ENCODE data around the gene NOSTRIN. TPM values are rescaled to one million over a fixed set of nuclear protein-coding genes. Genes with fewer than 3 reads are reported as not detected.

The NOSTRIN gene
- total and polyA plus RNA-seq, 9 donors: 10.0 to 29.8 (median 20.0) TPM

GRCh38 chr2:168894101-168894500, 91.7 kb downstream of the NOSTRIN start:
- DNase-seq: no peak
- H3K4me3 ChIP-seq: no peak overlapping the region
- intact Hi-C loops (cut with DNase I): no loop called here
- no peaks in the 10 kb centered on the region for H3K9me3 ChIP-seq
- H3K4me1 ChIP-seq (ENCODE audit: insufficient read depth): no peaks in the 10 kb centered on the region
- 81 to 100% (median 89%) methylated on average over 1 of the region's 1 CpG for WGBS, 3 donors
- H3K27ac ChIP-seq: no peak overlapping the region
- no peaks in the 10 kb centered on the region for H3K36me3 ChIP-seq
- no peaks in the 10 kb centered on the region for H3K27me3 ChIP-seq
- TF ChIP-seq EP300 (IDR thresholded peaks at IDR 0.05) (no peak), POLR2A (IDR thresholded peaks at IDR 0.05) (no peak), CTCF (IDR thresholded peaks at IDR 0.05) (no peak)

- Histone ChIP-seq H3K4me1 (ENCODE audit: insufficient read depth) (no peaks in the 10 kb centered on the region), H3K9me3 (no peaks in the 10 kb centered on the region), H3K27ac (no peak overlapping the region), H3K27me3 (no peaks in the 10 kb centered on the region), H3K36me3 (no peaks in the 10 kb centered on the region), H3K4me3 (no peak overlapping the region)
- intact Hi-C loops (cut with DNase I): no loop called here
- TF ChIP-seq POLR2A (IDR thresholded peaks at IDR 0.05) (no peak), EP300 (IDR thresholded peaks at IDR 0.05) (no peak), CTCF (IDR thresholded peaks at IDR 0.05) (no peak)
- DNase-seq: no peak
These were observed 92.3 kb downstream of the NOSTRIN start for GRCh38 chr2:168894720-168895119.

DNA sequence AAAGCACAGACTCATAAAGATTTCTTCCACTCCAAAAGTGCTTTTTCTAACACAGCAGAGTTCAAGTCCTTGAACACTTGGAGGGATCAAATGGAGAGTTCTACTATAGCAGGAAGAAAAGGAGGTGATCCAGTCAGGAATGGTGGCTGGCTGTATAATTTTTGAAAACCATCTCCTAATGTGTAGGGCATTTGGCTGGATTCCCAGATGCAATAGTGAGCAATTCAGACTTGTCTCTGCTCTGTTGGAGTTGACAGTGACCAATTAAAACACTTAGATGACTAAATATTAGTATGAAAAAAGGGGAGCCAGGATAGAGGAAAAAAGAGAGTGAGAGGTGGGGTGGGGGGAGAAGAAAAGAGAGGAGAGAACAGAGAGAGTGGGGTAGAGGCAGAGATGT, 93.3 kb downstream of the NOSTRIN start:
- intact Hi-C loops (cut with DNase I): no loop called here
- no peak for DNase-seq
- Histone ChIP-seq H3K9me3 (no peaks in the 10 kb centered on the region), H3K27ac (no peak overlapping the region), H3K4me3 (no peak overlapping the region), H3K36me3 (no peaks in the 10 kb centered on the region), H3K4me1 (ENCODE audit: insufficient read depth) (no peaks in the 10 kb centered on the region), H3K27me3 (no peaks in the 10 kb centered on the region)
- TF ChIP-seq EP300 (IDR thresholded peaks at IDR 0.05) (no peak), CTCF (IDR thresholded peaks at IDR 0.05) (no peak), POLR2A (IDR thresholded peaks at IDR 0.05) (no peak)

GRCh38 chr2:168896783-168897182, 94.3 kb downstream of the NOSTRIN start:
- no peak overlapping the region for H3K4me3 ChIP-seq
- H3K4me1 ChIP-seq (ENCODE audit: insufficient read depth): no peaks in the 10 kb centered on the region
- no peaks in the 10 kb centered on the region for H3K36me3 ChIP-seq
- 68 to 86% (median 74%) methylated on average over 4 of the region's 4 CpGs for WGBS, 3 donors
- H3K27me3 ChIP-seq: no peaks in the 10 kb centered on the region
- intact Hi-C loops (cut with DNase I): no loop called here
- no peaks in the 10 kb centered on the region for H3K9me3 ChIP-seq
- H3K27ac ChIP-seq: no peak overlapping the region
- TF ChIP-seq POLR2A (IDR thresholded peaks at IDR 0.05) (no peak), EP300 (IDR thresholded peaks at IDR 0.05) (no peak), CTCF (IDR thresholded peaks at IDR 0.05) (no peak)
- DNase-seq: no peak

DNA sequence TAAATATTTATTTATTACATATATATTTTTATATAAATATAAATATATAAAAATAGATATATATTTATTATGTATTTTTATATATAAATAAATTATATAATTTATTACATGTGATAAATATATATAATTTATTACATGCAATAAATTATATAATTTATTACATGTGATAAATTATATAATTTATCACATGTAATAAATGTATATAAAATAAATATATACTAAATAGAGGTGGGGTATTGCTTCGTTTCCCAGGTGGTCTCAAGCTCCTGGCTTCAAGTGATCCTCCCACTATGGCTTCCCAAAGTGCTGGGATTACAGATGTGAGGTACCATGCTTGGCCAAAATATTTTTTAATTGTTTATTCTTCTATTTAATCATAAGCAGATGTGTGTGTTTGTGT, 95.0 kb downstream of the NOSTRIN start:
- WGBS, 3 donors: 71 to 86% (median 82%) methylated on average over 1 of the region's 1 CpG
- Histone ChIP-seq H3K4me1 (ENCODE audit: insufficient read depth) (no peaks in the 10 kb centered on the region), H3K36me3 (no peaks in the 10 kb centered on the region), H3K27ac (no peak overlapping the region), H3K4me3 (no peak overlapping the region), H3K9me3 (no peaks in the 10 kb centered on the region), H3K27me3 (no peaks in the 10 kb centered on the region)
- TF ChIP-seq EP300 (IDR thresholded peaks at IDR 0.05) (no peak), CTCF (IDR thresholded peaks at IDR 0.05) (no peak), POLR2A (IDR thresholded peaks at IDR 0.05) (no peak)
- intact Hi-C loops (cut with DNase I): no loop called here
- no peak for DNase-seq

All from ovary (tissue), 9 donors.